NCI-H2196 treated with DMSO at 0.1 percent for 48 hours (cell line): ENCODE measurements around the gene MRPS16.
"Not testable (repeated sequence)": the region's sequence is repeated elsewhere in the genome, so short reads cannot be mapped to it uniquely, and the experiment has no call there.

ENCODE experiments used
- DNase-seq: peaks from one replicate; lab custom pipeline; 2025; ENCODE audit not compliant: unreplicated experiment; lab: John Stamatoyannopoulos, UW

The MRPS16 gene

GRCh38 chr10:73252445-73253224 lies at the start of gene MRPS16:
TSS of gene MRPS16 (minus strand) at chr10:73252644. CDS start at chr10:73252482, 162 bp downstream.
- DNase-seq: peak; percentile 79

- no peak for DNase-seq
These were observed 44.5 kb upstream of the MRPS16 start for GRCh38 chr10:73296946-73297345.

GRCh38 chr10:73293461-73293860 lies 41.0 kb upstream of the MRPS16 start:
- DNase-seq: no peak

GRCh38 chr10:73289958-73290357 lies 37.5 kb upstream of the MRPS16 start:
- DNase-seq: no peak

- DNase-seq: no peak
These were observed 35.0 kb upstream of the MRPS16 start for GRCh38 chr10:73287441-73287840.

- no peak for DNase-seq
These were observed 28.7 kb upstream of the MRPS16 start for GRCh38 chr10:73281097-73281496.

- no peak for DNase-seq
These were observed 12.0 kb upstream of the MRPS16 start for GRCh38 chr10:73264423-73264822.

GRCh38 chr10:73263693-73264347 lies 11.4 kb upstream of the MRPS16 start:
- no peak for DNase-seq

- DNase-seq: no peak
These were observed 10.6 kb upstream of the MRPS16 start for GRCh38 chr10:73262880-73263555.

GRCh38 chr10:73262105-73262730 lies 9.8 kb upstream of the MRPS16 start:
- DNase-seq: no peak

- DNase-seq: no peak
These were observed 9.0 kb upstream of the MRPS16 start for GRCh38 chr10:73261362-73261995.

GRCh38 chr10:73258612-73259011 lies 6.2 kb upstream of the MRPS16 start:
- not testable (repeated sequence) for DNase-seq

GRCh38 chr10:73253225-73253555 lies 746 bp upstream of the MRPS16 start:
- no peak for DNase-seq

GRCh38 chr10:73251683-73252444 lies 580 bp downstream of the MRPS16 start:
- no peak for DNase-seq

- no peak for DNase-seq
These were observed 4.2 kb downstream of the MRPS16 start for GRCh38 chr10:73248259-73248724.

- DNase-seq: no peak
These were observed 4.8 kb downstream of the MRPS16 start for GRCh38 chr10:73247509-73248258.

- peak; percentile 45 for DNase-seq
These were observed 5.6 kb downstream of the MRPS16 start, which contains the start of gene DNAJC9 for GRCh38 chr10:73246646-73247508. TSS of gene DNAJC9 (minus strand) at chr10:73247255. CDS start at chr10:73247189, 66 bp downstream.

- DNase-seq: no peak
These were observed 6.2 kb downstream of the MRPS16 start for GRCh38 chr10:73246322-73246645.
